Measurements from ENCODE around the gene LRRC3.
A peak's percentile ranks its signal among the peaks of the same experiment; 100 is the strongest.

LRRC3 gene

GRCh38 chr21:44441041-44441400, 14.3 kb upstream of the LRRC3 start:
- DNase-seq (ENCODE audit: low read depth): no peak
- TF ChIP-seq, protein P1, sequence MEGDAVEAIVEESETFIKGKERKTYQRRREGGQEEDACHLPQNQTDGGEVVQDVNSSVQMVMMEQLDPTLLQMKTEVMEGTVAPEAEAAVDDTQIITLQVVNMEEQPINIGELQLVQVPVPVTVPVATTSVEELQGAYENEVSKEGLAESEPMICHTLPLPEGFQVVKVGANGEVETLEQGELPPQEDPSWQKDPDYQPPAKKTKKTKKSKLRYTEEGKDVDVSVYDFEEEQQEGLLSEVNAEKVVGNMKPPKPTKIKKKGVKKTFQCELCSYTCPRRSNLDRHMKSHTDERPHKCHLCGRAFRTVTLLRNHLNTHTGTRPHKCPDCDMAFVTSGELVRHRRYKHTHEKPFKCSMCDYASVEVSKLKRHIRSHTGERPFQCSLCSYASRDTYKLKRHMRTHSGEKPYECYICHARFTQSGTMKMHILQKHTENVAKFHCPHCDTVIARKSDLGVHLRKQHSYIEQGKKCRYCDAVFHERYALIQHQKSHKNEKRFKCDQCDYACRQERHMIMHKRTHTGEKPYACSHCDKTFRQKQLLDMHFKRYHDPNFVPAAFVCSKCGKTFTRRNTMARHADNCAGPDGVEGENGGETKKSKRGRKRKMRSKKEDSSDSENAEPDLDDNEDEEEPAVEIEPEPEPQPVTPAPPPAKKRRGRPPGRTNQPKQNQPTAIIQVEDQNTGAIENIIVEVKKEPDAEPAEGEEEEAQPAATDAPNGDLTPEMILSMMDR (IDR thresholded peaks at IDR 0.05; ENCODE audit: insufficient read depth, low read depth, low read length, missing control alignments): no peak
- H3K4me3 ChIP-seq (ENCODE audit: low read depth, low read length): no peak overlapping the region

DNA sequence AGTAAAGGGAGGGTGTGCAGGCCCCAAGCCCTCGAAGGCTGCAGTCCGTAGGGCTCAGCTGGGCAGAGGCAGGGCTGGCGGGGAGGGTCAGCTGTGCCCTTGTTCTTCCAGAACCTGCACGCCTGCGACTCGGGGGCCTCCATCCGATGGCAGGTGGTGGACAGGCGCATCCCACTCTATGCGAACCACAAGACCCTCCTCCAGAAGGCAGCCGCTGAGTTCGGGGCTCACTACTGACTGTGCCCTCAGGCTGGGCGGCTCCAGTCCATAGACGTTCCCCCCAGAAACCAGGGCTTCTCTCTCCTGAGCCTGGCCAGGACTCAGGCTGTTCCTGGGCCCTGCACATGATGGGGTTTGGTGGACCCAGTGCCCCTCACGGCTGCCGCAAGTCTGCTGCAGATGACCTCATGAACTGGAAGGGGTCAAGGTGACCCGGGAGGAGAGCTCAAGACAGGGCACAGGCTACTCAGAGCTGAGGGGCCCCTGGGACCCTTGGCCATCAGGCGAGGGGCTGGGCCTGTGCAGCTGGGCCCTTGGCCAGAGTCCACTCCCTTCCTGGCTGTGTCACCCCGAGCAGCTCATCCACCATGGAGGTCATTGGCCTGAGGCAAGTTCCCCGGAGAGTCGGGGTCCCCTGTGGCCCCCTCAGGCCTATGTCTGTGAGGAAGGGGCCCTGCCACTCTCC, 13.6 kb upstream of the LRRC3 start:
- no peak for DNase-seq (ENCODE audit: low read depth)
- no peak overlapping the region for H3K4me3 ChIP-seq (ENCODE audit: low read depth, low read length)
- TF ChIP-seq, protein P1 (IDR thresholded peaks at IDR 0.05; ENCODE audit: insufficient read depth, low read depth, low read length, missing control alignments): no peak

- H3K4me3 ChIP-seq (ENCODE audit: low read depth, low read length): no peak overlapping the region
- TF ChIP-seq, protein P1 (IDR thresholded peaks at IDR 0.05; ENCODE audit: insufficient read depth, low read depth, low read length, missing control alignments): no peak
Measured at GRCh38 chr21:44442266-44443125, 12.8 kb upstream of the LRRC3 start.

DNA sequence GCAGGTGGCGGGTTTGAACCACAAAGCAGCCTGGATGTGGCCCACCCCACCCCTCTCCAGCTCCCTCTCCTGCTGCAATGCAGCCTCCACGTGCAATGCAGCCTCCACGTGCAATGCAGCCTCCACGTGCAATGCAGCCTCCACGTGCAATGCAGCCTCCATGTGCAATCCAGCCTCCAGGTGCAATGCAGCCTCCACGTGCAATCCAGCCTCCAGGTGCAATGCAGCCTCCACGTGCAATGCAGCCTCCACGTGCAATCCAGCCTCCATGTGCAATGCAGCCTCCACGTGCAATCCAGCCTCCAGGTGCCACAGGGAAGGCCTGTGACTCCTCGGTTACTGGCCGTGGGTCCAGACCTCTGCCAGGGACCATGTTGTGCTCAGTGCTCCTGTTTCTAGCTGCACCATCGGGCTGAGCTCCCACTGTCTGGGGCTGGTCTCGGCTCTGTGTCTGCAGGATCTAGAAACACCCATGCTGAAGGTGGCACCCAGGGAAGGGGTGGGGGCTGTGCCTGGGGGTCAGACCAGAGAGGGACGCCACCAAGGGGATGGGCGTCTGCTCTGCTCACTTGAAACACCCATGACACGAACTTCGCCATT, 11.9 kb upstream of the LRRC3 start:
- DNase-seq (ENCODE audit: low read depth): no peak
- H3K4me3 ChIP-seq (ENCODE audit: low read depth, low read length): no peak overlapping the region
- TF ChIP-seq, protein P1 (IDR thresholded peaks at IDR 0.05; ENCODE audit: insufficient read depth, low read depth, low read length, missing control alignments): no peak

More at GRCh38 chr21:44442266-44443125, 12.8 kb upstream of the LRRC3 start:
- no peak for DNase-seq (ENCODE audit: low read depth)

- TF ChIP-seq, protein P1 (IDR thresholded peaks at IDR 0.05; ENCODE audit: insufficient read depth, low read depth, low read length, missing control alignments): no peak
- no peak for DNase-seq (ENCODE audit: low read depth)
- H3K4me3 ChIP-seq (ENCODE audit: low read depth, low read length): no peak overlapping the region
Measured at GRCh38 chr21:44443891-44444285, 11.4 kb upstream of the LRRC3 start.

DNA sequence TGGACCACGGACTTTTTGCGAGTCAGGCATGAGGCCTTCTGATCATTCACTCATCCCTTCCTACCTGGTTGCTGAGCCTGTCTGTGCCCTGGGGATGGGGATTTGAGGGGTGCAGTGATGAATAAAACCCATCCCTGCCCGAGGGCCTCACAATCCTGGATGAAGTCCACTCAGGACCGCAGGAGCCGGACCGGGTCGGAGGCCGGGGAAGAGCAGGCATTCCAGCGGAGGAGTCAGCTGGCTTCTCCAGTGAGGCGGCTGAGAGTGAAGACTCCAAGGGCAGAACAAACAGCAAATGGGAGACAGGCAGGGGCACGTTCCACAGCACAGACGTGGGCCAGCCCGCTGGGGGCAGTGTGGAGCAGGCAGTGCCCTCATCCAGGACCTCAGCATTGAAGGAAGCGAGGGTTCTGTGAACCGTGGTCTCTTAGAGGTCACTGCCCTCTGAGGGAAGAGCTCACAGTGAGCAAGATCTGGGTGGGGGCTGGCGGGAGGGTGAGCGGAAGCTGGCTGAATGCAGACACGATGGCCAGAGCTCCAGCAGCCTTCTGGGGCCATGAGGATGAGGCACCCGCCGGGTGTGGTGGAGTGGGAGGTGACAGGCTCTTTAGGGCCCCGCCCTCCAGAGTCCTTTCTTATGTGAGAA, 10.9 kb upstream of the LRRC3 start:
- no peak for DNase-seq (ENCODE audit: low read depth)
- TF ChIP-seq, protein P1 (IDR thresholded peaks at IDR 0.05; ENCODE audit: insufficient read depth, low read depth, low read length, missing control alignments): peak; percentile 31

More for the DNA sequence above, 10.9 kb upstream of the LRRC3 start:
- H3K4me3 ChIP-seq (ENCODE audit: low read depth, low read length): no peak overlapping the region
